HepG2 (cell line): ENCODE measurements around the gene DNAJC10. TPM values are rescaled to one million over a fixed set of nuclear protein-coding genes. Genes with fewer than 3 reads are reported as not detected.

Experiments used
- BCL6 ChIP-seq: IDR thresholded peaks from 2 replicates; pipeline ENCODE4 v1.6.1; 2016; ENCODE audit warnings: missing genetic modification reagents, missing compliant biosample characterization
- CENPX ChIP-seq: sonication (generic); formaldehyde crosslinking; IDR thresholded peaks from 2 replicates; pipeline ENCODE4 v1.9.0; 2021; ENCODE audit warnings: mild to moderate bottlenecking, missing genetic modification reagents, moderate library complexity
- ESRRA ChIP-seq: sonication (generic); formaldehyde crosslinking; IDR thresholded peaks from 2 replicates; pipeline ENCODE4 v1.5.1; 2020; ENCODE audit warnings: mild to moderate bottlenecking, low read depth, missing genetic modification reagents
- FOXP4 ChIP-seq: sonication (generic); formaldehyde crosslinking; IDR thresholded peaks from 2 replicates; pipeline ENCODE4 v1.4.0; 2020; ENCODE audit warnings: missing genetic modification reagents
- LCORL ChIP-seq, 2 experiments: fragments of 450-650 bp in 1 of 2; sonication (generic) in 1 of 2; formaldehyde crosslinking in 1 of 2; IDR thresholded peaks; 2 replicates each; pipeline versions ENCODE4 v1.5.0 to v1.6.1; 2017 to 2020; ENCODE audit warnings: antibody characterized with exemption in 1 of 2, missing genetic modification reagents in 1 of 2
- MED13 ChIP-seq: sonication (generic); formaldehyde crosslinking; IDR thresholded peaks from 2 replicates; pipeline ENCODE4 v1.5.0; 2020; ENCODE audit warnings: missing genetic modification reagents
- MTA1 ChIP-seq: sonication (generic); formaldehyde crosslinking; IDR thresholded peaks from 2 replicates; pipeline ENCODE4 v1.4.0; 2020; ENCODE audit warnings: missing genetic modification reagents, mild to moderate bottlenecking, borderline replicate concordance
- NBN ChIP-seq: fragments of 450-650 bp; conservative IDR thresholded peaks from 2 replicates; pipeline ENCODE4 v1.6.1; 2017
- NPAS2 ChIP-seq: sonication (generic); formaldehyde crosslinking; IDR thresholded peaks from 2 replicates; pipeline ENCODE4 v1.8.0; 2022; ENCODE audit warnings: mild to moderate bottlenecking, missing genetic modification reagents, borderline replicate concordance
- RBM39 ChIP-seq: fragments of 200-400 bp; formaldehyde crosslinking; IDR thresholded peaks from one replicate; pipeline ENCODE4 v1.6.1; 2018; ENCODE audit warnings: antibody characterized with exemption, mild to moderate bottlenecking, low read depth, low read length; ENCODE audit not compliant: poor library complexity, severe bottlenecking
- RFX5 ChIP-seq: IDR thresholded peaks from 2 replicates; pipeline ENCODE4 v1.6.1; 2011; ENCODE audit warnings: low read depth, low read length, improper control_type of control experiment
- SETDB1 ChIP-seq: sonication (generic); formaldehyde crosslinking; IDR thresholded peaks from 2 replicates; pipeline ENCODE4 v1.5.1; 2020; ENCODE audit warnings: missing genetic modification reagents, mild to moderate bottlenecking, borderline replicate concordance
- SOX13 ChIP-seq, 3 experiments: fragments of 450-650 bp in 1 of 3; sonication (generic) in 1 of 3; formaldehyde crosslinking in 1 of 3; IDR thresholded peaks in 2 of 3; conservative IDR thresholded peaks in 1 of 3; 2 replicates each; pipeline versions ENCODE4 v1.5.0 to v1.6.1; 2016 to 2020; ENCODE audit warnings: antibody characterized with exemption in 1 of 3, mild to moderate bottlenecking in 1 of 3, missing compliant biosample characterization in 1 of 3, missing genetic modification reagents in 1 of 3, moderate library complexity in 1 of 3
- SRSF9 ChIP-seq: fragments of 200-400 bp; formaldehyde crosslinking; IDR thresholded peaks from 2 replicates; pipeline ENCODE4 v1.6.1; 2018; ENCODE audit warnings: borderline replicate concordance, mild to moderate bottlenecking, low read depth, low read length; ENCODE audit not compliant: insufficient read depth, poor library complexity, severe bottlenecking
- TBP ChIP-seq: sonication (generic); formaldehyde crosslinking; IDR thresholded peaks from 2 replicates; pipeline ENCODE4 v1.5.0; 2020; ENCODE audit warnings: missing genetic modification reagents
- WIZ ChIP-seq: sonication (generic); formaldehyde crosslinking; IDR thresholded peaks from 2 replicates; pipeline ENCODE4 v1.5.1; 2020; ENCODE audit warnings: mild to moderate bottlenecking, missing genetic modification reagents
- ZBTB2 ChIP-seq: sonication (generic); formaldehyde crosslinking; IDR thresholded peaks from 2 replicates; pipeline ENCODE4 v1.8.0; 2022; ENCODE audit warnings: low read depth, missing genetic modification reagents
- ZNF331 ChIP-seq: sonication (generic); formaldehyde crosslinking; IDR thresholded peaks from 2 replicates; pipeline ENCODE4 v1.4.0; 2020; ENCODE audit warnings: missing genetic modification reagents
- ZNF343 ChIP-seq: sonication (generic); formaldehyde crosslinking; IDR thresholded peaks from 2 replicates; pipeline ENCODE4 v1.4.0; 2020; ENCODE audit warnings: mild to moderate bottlenecking, missing genetic modification reagents
- ZNF383 ChIP-seq: sonication (generic); formaldehyde crosslinking; IDR thresholded peaks from 2 replicates; pipeline ENCODE4 v1.4.0; 2020; ENCODE audit warnings: missing genetic modification reagents, mild to moderate bottlenecking, borderline replicate concordance
- ZNF615 ChIP-seq: sonication (generic); formaldehyde crosslinking; IDR thresholded peaks from 2 replicates; pipeline ENCODE4 v1.5.0; 2020; ENCODE audit warnings: mild to moderate bottlenecking, missing genetic modification reagents, borderline replicate concordance
- ZNF670 ChIP-seq: sonication (generic); formaldehyde crosslinking; IDR thresholded peaks from 2 replicates; pipeline ENCODE4 v1.8.0; 2022; ENCODE audit warnings: mild to moderate bottlenecking, missing genetic modification reagents, borderline replicate concordance
- polyA plus RNA-seq, 8 experiments: library from polyadenylated mRNA; depleted of rRNA in 3 of 8; stranded (reverse) in 7 of 8; unstranded in 1 of 8; fragments of >200 nt; fragmentation: Illumina TruSeq in 4 of 8; extraction: Trizol in 4 of 8; gene quantifications; 2 replicates each; pipeline versions ENCODE4 v1.2.1 to v1.2.3, GENCODE V29; 2011 to 2016; ENCODE audit warnings: low read depth in 4 of 8, missing spikeins in 1 of 8, mixed read lengths in 1 of 8; ENCODE audit not compliant: insufficient read depth in 1 of 8
- total RNA-seq, 5 experiments: library from RNA; depleted of rRNA; stranded (reverse); fragments of >200 nt; fragmentation: Illumina TruSeq; extraction: Trizol; gene quantifications; 2 replicates each; pipeline ENCODE4 v1.2.3, GENCODE V29; 2016; ENCODE audit warnings: low read depth in 1 of 5
- TF ChIP-seq, protein P1 (sequence below): sonication (generic); formaldehyde crosslinking; IDR thresholded peaks from 2 replicates; pipeline ENCODE4 v1.8.1; 2023; ENCODE audit warnings: mild to moderate bottlenecking, missing genetic modification reagents, borderline replicate concordance
- TF ChIP-seq, protein P2 (sequence below): fragments of 450-650 bp; IDR thresholded peaks from 2 replicates; pipeline ENCODE4 v1.6.1; 2017

Gene DNAJC10
- total and polyA plus RNA-seq, 2 of the 13 experiments (the other 11 are each of a cell fraction or from before 2014, with no cell fraction given): 44.1 to 178 TPM

DNA sequence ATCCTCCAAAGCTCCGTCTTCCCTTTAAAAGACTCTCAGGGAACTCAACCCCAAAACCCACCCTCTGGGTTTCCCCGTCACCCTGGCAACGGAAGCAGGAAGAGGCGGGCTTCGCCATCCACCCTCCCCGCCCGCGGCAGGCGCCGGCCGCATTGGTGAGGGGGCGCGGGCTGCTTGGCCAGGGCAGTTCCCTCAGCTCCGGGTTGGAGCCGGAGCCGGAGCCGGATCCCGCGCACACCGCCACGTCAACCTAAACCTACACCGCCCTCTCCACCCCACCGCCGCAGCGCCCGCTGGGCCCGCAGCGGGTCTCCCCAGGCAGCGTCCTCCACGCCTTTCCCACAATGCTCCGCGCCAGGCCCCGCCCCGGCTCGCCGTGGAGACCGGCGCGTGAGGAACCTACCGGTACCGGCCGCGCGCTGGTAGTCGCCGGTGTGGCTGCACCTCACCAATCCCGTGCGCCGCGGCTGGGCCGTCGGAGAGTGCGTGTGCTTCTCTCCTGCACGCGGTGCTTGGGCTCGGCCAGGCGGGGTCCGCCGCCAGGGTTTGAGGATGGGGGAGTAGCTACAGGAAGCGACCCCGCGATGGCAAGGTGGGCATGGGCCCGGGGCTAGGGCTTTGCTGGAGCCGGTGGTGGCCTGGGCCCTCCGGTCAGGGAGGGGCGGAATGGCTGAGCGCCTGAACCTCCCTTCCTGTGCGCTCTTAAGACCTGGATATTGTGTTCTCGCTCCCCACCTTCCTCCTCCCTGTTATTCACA, at the start of gene DNAJC10 (continued):
- TF ChIP-seq, protein P1, sequence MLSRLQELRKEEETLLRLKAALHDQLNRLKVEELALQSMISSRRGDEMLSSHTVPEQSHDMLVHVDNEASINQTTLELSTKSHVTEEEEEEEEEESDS (CRISPR knock-in tag): peak; percentile 17; the same call in 1 of the 2 replicates
- TF ChIP-seq SETDB1 (CRISPR knock-in tag) (no peak), ESRRA (CRISPR knock-in tag) (peak; percentile 80), ZNF615 (CRISPR knock-in tag) (no peak), CENPX (no peak), RBM39 (peak; percentile 97), FOXP4 (CRISPR knock-in tag) (peak; percentile 58), WIZ (CRISPR knock-in tag) (peak; percentile 94), TBP (CRISPR knock-in tag) (peak; percentile 91), SOX13 (IDR thresholded peaks at IDR 0.05) (no peak; the same call in 1 of the 2 replicates), SOX13 (CRISPR knock-in tag; conservative IDR thresholded peaks at IDR 0.05 in 1 of 2, IDR thresholded peaks at IDR 0.05 in 1 of 2) (peak in 1 of 2 experiments; percentile 64; a peak in 2 of 4 replicates), MED13 (CRISPR knock-in tag) (peak; percentile 88), NBN (no peak), NPAS2 (CRISPR knock-in tag) (no peak), SRSF9 (no peak), ZNF383 (no peak), ZNF331 (CRISPR knock-in tag) (peak; percentile 68; the same call in 1 of the 2 replicates), RFX5 (peak; percentile 35; the same call in 1 of the 2 replicates), ZNF670 (peak; percentile 32; the same call in 1 of the 2 replicates), ZNF343 (peak; percentile 89; the same call in 1 of the 2 replicates), MTA1 (peak; percentile 97; the same call in 1 of the 2 replicates), ZBTB2 (CRISPR knock-in tag) (peak; percentile 97), BCL6 (CRISPR knock-in tag) (peak; percentile 75), LCORL (IDR thresholded peaks at IDR 0.05) (peak; percentile 13; the same call in 1 of the 2 replicates), LCORL (CRISPR knock-in tag; IDR thresholded peaks at IDR 0.05) (peak; percentile 65; the same call in 1 of the 2 replicates)
- TF ChIP-seq, protein P2, sequence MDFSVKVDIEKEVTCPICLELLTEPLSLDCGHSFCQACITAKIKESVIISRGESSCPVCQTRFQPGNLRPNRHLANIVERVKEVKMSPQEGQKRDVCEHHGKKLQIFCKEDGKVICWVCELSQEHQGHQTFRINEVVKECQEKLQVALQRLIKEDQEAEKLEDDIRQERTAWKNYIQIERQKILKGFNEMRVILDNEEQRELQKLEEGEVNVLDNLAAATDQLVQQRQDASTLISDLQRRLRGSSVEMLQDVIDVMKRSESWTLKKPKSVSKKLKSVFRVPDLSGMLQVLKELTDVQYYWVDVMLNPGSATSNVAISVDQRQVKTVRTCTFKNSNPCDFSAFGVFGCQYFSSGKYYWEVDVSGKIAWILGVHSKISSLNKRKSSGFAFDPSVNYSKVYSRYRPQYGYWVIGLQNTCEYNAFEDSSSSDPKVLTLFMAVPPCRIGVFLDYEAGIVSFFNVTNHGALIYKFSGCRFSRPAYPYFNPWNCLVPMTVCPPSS: no peak
